Activated CD4-positive, alpha-beta T cell treated with anti-CD3 and anti-CD28 coated beads, Interleukin-2, amount 50 U/mL, for 1 hour (primary cell): Measurements from ENCODE around the gene SCN2B.
A peak's percentile ranks its signal among the peaks of the same experiment; 100 is the strongest.

Experiments
- DNase-seq: peaks from one replicate; pipeline ENCODE4 v3.0.0-alpha.2; 2020

Gene SCN2B

GRCh38 chr11:118152552-118153471 lies 23.6 kb downstream of the SCN2B start, which contains the start of gene SCN4B:
TSS of gene SCN4B (minus strand) at chr11:118152823. CDS start at chr11:118152673, 150 bp downstream.
- DNase-seq: no peak

GRCh38 chr11:118152020-118152551 lies 24.4 kb downstream of the SCN2B start:
- DNase-seq: no peak

GRCh38 chr11:118151431-118151830 lies 25.0 kb downstream of the SCN2B start:
- no peak for DNase-seq

GRCh38 chr11:118149493-118149892 lies 26.9 kb downstream of the SCN2B start:
- no peak for DNase-seq

GRCh38 chr11:118148856-118149255 lies 27.6 kb downstream of the SCN2B start:
- DNase-seq: no peak

- DNase-seq: no peak
Observed at GRCh38 chr11:118148240-118148639, 28.2 kb downstream of the SCN2B start.

GRCh38 chr11:118147502-118147901 lies 28.9 kb downstream of the SCN2B start:
- no peak for DNase-seq

GRCh38 chr11:118146554-118146953 lies 29.9 kb downstream of the SCN2B start:
- DNase-seq: no peak

GRCh38 chr11:118145285-118146227 lies 30.9 kb downstream of the SCN2B start:
- peak; percentile 88 for DNase-seq

GRCh38 chr11:118144301-118145268 lies 31.9 kb downstream of the SCN2B start:
- DNase-seq: no peak

GRCh38 chr11:118143661-118144185 lies 32.7 kb downstream of the SCN2B start:
- DNase-seq: no peak

GRCh38 chr11:118142809-118143208 lies 33.6 kb downstream of the SCN2B start:
- DNase-seq: no peak

GRCh38 chr11:118142081-118142480 lies 34.4 kb downstream of the SCN2B start:
- DNase-seq: no peak

- no peak for DNase-seq
Observed at GRCh38 chr11:118139578-118139977, 36.9 kb downstream of the SCN2B start.

GRCh38 chr11:118138839-118139420 lies 37.5 kb downstream of the SCN2B start:
- DNase-seq: no peak

- DNase-seq: no peak
Observed at GRCh38 chr11:118136801-118137200, 39.6 kb downstream of the SCN2B start.

GRCh38 chr11:118136341-118136740 lies 40.1 kb downstream of the SCN2B start:
- DNase-seq: no peak

GRCh38 chr11:118135796-118136165 lies 40.7 kb downstream of the SCN2B start:
- no peak for DNase-seq

- DNase-seq: no peak
Observed at GRCh38 chr11:118135051-118135795, 41.2 kb downstream of the SCN2B start.

GRCh38 chr11:118133816-118134215 lies 42.6 kb downstream of the SCN2B start:
- DNase-seq: no peak
